DMS53 treated with DMSO at 0.1 percent for 48 hours (cell line): ENCODE results near the gene PEX14.

ENCODE experiments used
- DNase-seq: peaks from one replicate; lab custom pipeline; 2025; ENCODE audit not compliant: unreplicated experiment; lab: John Stamatoyannopoulos, UW

The PEX14 gene

DNA sequence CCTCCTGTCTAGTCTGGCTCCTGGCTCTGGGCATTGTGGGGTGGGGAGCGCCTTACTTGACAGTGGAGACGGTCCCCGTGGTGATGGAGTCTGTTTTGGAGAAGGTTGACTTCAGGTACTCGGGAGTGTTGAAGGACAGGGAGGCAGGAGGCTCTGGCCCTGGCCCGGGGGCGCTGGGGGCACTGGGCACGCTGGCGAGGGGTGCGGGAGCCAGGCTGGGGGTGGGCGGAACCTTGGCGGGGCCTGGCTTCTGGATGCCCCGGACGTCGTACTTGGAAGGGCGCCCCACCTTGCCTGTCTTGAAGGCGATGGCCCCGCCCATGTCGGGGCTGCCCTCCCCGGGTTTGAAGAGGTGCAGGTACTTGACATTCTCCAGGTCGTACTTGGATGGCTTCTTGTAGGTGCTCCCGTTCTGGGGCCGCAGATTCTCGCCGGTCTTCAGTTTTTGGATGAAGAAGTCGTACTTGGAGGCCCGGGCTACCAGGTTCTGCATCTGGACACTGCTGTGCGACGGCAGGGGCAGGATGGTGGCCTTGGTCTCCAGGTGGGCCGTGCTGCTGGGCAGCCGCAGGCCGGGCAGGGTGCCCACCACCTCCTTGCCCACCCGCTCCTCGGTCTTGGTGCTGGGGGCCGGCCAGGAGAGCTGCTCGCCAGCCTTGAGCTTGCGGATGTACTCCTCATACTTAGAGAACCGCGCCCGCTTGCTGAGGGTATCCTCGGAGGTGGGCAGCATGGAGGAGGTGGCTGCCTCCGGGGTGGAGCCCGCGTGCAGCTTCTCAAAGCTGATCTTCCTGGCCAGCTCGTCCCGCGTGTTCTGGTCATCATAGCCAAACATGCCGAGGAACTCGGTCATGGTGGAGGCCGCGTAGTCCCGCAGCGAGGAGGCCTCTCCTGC is 185.1 kb downstream of the PEX14 start:
- no peak for DNase-seq

DNA sequence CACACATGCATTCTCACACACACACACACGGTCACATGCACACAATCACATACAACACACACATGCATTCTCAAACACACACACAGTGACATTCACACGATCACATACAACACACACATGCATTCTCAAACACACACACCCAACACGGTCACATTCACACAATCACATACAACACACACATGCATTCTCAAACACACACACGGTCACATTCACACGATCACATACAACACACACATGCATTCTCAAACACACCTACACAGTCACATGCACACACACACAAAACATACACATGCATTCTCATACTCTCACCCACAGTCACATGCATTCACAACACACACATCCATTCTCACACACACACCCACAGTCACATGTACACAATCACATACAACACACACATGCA is 186.7 kb downstream of the PEX14 start:
- DNase-seq = no peak

DNA sequence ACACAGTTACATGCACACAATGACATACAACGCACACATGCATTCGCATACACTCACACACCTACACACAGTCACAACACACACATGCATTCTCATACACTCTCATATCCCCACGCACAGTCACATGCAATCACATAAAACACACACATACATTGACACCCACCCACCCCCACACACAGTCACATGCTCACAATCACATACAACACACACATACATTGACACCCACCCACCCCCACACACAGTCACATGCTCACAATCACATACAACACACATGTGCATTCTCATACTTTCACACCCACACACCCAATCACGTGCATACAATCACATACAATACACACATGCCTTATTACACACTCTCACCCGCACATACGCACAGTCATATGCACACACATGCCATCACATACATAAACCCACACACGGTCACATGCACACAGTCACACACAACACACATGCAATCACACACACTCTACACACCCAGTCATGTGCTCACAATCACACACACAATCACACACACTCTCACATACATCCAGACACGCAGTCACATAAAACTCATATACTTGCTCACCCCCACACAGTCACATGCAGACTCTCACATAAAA is 187.4 kb downstream of the PEX14 start:
- DNase-seq = no peak

DNA sequence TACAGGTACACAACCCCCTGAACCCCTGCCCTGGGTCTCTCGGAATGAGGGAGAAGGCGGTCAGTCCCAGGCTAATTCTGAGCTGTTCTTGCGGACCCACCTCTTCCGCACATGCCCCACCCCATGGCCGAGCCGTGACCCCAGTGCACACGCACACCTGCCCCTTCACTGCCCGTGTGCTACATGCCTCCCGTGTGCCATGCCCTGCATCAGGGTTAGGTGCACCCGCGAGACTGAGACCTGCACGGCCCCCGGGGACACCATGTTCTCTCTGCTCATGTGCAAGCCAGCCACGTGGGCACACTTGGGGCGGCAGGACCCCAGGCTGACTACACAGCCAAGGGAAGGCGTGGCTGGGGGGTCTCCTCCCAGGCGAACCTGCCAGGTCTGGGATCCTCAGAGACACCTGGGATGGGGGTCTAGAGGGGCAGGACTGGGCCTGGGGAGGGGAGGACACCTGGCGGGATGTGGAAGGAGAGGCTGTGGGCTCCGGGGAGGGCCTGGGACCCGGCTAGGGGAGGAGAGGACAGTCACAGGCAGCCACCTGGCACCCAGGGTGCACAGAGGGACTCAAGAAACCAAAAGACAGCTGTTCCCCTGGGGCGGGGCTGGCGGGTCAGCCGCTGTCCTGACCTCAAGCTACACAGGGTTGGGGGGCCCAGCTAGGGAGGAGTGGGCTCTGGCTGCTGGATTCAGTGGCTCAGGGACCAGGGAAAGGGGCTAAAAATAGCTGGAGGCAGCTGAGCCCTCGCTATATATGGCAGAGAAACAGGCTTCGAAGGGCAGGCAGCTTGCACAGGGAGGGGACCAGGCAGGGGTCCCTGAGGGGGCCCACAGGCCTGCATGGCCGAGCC is 188.3 kb downstream of the PEX14 start:
- DNase-seq = no peak

DNA sequence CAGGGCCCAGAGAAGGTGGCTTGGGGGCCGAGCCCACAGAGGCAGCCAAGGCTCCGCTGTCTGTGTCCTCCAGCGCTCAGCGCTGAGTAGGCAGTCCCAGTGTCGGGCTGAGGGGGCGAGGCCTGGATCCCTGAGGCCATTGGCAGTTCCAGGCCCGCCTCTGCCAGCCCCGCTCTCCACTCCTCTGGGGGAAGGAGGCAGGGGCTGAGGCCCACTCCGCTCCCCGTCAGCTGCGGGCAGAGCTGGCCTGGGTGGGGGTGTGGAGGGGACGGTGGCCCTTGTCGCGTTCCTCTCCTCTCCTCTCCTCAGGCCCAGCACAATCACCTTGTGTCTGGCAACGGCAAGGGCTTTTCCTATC is 188.9 kb downstream of the PEX14 start:
- no peak for DNase-seq

DNA sequence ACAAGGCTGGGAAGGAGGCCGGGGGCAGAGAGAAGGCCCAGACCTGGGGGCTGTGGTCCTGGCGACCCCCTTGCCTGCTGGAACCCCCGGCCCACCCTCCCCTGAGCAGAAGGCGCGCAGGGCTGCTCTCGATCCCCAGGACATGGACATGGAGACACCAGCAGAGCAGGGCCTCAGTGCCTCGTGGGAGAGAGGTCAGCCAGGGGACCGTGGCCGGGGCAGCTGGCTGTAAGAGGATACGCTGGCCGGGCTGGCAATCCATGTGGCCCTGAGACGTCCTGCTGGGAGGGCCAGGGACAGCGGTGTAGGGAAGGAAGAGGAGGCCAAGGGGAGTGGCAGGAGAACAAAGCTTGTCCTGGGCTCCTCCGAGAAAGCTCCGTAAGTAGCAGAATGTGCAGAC is 189.5 kb downstream of the PEX14 start:
- DNase-seq = no peak

DNA sequence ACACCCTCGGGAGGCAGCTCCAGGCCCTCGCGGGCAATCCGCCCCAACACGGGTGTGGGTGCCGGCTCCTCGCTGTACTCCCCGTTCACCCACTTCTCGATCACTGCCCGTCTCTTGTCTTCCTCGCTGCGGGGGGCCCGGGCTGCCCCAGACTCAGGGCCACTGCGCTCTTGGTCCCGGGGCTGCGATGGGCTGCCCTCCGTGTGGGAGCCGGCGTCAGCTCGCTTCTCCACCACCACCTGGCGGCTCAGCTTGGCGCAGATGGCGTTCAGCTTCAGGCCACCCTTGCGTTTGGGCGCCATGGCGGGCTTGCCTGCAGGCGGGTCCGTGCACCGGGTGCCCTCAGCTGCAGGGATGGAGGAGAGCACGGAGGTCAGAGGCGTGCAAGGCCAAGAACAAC is 190.5 kb downstream of the PEX14 start:
- DNase-seq = no peak

DNA sequence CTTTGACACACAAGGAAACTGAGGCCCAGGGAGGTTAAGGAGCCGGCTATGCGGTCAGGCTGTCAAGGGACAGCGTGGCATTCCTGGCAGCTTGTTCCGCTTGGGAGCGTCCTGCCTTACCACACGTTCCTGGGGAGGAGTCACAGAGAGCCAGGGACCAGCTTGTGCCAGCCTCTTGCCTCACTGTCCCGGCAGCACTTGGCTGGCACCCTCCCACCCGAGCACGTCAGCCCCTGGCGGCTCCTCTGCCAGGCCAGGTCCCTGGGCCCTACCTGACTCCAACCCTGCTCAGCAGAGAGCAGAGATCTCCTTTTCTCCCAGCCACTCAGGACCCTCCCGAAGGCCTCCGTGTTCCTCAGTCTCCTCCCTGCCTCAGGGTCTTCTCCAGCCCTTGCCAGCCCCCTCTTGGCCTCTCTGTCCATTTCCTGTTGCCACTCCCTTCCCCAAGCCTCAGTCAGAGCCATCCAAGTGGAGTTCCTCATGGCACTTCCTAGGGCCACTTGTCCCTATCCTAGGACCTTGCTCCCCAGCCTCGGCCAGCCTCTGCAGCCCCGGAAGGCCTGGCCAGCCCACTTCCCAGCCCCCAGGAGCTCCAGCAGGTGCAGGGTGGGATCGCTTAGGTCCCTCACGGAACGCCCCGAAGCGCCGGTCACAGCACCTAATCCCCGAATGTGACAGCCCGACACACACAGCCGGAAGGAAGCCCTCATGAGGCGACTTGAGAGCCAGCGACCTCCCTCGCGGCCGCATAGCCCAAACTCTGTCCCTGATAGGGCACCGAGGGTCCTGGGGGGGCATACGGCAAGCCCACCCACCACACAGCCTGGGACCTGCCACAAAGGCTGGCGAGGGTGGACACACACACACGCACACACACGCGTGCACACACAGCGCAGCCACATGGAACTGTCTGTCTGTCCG is 191.4 kb downstream of the PEX14 start:
- DNase-seq = no peak

DNA sequence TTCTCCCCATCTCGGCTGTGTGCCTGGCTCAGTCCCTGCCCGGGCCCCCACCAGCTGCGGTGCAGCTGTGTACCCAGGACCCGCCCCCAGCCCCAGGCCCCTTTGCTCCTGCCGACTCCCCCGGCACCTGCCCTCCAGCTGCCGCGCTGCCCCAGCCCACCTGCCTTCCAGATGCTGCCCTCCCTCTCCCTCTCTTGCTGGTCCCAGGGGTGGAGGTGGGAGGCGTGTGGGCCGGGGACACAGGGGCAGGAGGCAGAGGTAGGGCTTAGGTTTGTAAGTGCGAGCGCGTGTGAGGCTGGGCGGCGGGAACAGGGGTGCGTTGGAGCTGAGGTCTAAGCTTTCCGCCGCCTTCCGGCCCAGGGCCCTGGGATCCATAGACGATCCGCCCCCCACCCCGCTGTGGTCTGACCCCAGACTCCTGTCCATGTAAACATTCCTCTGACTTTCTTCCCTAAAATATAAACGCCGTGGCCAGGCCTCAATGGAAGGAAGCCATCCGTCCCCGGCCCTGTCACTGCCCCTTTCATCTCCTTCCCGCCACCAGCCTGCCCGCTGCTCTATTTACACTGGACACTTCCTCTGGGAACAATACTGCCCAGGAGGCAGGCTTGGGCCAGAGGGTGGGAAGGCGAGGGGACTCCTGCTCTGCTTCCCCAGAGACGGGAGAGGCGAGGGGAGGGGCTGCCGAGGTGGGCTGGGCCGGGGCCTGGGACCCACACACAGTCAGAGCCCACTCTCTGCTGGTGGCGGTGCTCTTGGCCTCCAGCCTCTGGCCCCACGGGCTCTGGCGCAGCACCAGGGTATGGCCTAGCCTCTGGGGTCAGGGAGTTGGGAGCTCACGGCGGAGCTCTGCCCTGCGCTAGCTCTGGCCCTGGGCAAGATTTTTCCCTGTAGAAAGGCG is 193.4 kb downstream of the PEX14 start:
- DNase-seq = no peak

DNA sequence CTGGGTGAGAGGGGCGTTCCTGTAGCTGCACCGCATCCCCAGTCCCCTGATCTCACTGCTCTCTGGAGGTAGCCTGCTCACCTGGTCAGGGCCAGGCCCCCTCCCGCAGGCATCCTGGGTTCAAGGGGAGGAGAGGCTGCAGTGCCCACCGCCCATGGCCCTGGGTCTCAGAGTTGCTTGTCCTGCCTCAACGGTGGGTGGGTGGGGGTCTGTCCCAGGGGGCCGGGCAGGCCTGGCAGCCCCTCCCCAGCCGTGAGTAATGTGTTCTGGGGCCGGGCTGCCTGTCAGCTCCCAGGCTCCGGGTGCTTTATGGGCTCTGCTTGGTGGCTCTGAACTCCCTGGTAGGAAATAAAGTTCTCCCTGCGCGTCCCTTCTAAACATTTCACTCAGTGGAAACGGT is 194.8 kb downstream of the PEX14 start:
- no peak for DNase-seq

DNA sequence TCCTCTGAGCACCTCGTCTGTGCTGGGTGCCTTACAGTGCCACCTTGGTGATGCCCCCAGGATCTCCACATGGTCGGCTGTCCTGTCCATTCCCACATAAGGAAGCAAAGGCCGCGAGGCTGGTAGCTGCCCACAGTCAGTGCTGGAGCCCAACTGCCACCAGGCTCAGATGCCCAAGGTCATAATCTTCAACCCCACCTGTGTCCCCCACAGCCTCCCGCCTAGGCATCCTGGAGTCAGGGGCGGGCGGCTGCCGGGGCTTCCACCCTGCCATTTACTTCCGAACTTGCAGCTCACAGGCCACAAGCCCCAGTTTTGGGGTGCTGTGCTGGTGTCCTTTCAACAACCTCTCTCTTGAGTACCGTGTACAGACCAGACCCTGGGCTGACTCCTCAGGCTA is 195.4 kb downstream of the PEX14 start:
- DNase-seq = no peak

DNA sequence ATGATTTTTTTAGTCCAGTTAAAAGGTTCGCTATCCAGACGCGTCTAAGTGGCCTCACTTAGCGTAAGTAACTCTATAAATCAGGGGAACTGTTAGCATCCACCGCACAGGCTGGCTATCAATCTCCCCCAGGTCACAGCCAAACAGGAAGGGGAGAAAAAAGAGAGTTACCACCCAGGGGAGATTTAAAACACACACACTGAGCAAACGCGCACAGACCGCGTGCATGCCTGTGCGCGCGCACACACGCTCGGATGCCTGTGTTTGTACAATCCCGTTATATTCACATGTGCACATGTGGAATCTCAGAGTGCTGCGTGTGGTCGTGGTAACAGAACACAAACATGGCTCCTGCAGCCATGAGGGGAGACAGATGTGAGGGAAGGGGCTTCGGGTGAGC is 196.3 kb downstream of the PEX14 start:
- DNase-seq = no peak

DNA sequence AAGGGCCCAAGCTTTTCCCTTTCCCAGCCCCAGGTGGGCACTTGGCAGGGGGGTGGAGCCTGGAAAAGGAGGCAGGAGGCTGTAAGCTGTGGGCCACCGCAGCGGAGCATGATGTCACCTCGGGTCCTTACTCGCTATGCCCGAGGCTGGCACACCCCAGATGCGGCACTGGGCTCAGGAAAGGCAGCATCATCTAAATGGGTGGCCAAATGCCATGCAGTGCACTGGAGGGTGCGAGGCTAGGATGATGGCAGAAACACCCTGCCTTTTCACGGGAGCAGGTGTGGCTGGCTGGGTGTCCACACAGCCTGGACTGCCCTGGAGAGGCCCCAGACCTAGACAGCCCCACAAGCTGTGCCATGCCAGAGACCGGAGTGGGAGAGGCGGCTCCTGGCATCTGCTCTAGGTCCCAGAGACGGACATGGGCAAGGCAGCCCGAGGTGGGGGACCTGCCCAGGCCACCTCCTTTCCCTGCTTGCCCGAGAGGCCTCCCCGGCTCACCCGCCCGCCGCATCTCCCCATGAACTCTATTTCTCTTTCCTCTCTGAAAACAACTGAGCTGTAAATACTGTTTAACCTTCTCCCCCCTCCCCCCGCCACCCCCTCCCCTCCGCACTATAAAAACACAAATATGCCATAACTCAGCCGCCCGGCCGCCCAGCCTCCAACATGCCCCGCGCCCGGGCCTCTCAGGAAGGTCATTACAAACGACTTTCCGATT is 197.0 kb downstream of the PEX14 start:
- no peak for DNase-seq

DNA sequence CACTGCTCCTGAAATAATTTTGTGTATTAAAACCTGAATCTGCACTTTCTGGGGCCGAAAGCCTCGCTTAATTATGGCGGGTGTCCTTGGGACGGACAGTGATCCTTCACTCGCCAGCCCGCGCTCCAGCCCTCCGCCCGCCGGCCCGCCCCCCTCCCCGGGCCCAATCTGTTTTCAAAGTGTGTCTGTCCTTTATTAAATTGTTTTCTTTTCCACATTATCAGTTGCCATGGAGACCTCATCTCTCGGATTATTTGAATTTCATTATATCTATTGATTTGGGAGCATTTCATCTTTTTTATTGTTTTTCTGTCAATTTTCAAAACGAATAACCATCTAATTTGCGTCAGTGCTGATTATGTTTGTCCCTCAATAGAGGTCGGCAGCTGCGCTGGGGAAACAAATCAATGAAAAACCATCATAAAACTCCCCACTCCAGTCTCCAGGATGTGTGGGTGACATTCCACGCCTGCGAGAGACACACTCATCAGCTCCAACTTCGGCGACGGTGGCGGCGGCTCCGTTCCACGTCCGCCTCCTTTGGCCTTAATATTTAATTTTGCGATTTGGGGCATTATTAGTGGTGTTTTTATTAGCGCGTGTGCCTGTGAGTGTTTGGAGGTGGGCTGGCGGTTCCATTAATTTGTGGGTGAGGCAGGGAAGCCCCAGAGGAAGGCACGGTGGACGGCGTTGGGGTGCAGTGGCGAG is 197.7 kb downstream of the PEX14 start:
- DNase-seq = no peak

DNA sequence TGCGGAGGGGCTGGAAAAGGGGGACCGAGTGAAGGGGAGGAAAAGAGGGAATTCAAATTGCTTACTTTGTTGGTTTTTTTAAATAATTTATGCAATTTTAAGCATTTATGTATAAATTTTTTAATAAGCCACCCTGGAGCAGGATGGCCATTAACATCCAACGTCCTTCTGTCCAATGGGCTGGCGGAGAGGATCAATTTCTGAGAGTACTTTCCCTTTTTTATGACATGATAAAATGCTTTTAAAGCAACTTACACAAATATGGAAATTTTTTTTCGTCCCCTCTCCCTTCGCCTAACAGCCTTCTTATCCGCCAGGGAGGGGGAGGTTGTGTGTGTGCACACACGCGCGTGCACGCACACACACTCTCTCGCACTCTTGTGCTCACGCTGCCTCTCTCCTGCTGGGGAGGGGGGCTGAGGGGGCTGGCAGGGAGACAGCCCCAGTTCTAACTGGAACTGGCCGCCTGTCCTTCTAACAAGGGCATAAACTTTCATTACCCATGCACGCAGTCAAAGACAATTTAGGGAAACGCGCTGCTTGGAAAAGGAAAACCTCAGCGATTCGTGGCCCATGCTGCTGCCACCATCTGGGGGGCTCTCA is 198.5 kb downstream of the PEX14 start:
- DNase-seq = no peak

DNA sequence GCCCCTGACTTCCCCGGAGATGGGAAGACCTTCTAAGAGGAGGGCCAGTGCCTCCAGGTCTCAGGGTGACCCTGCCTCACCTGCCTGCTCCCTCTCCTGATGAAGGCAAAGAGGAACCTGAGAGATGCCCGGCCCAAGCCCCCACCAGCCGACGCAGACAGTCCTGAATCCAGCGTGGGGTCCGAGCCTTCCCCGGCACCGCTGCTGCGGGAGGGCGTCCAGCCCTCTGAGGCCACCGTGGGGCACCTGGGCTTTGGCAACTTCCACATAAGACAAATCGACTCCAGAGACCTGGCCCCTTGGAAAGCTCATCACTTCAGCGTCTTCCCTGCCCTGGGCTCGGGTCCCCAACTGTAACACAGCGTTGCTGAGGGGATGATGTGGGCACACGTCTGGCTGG is 199.5 kb downstream of the PEX14 start:
- DNase-seq = no peak

DNA sequence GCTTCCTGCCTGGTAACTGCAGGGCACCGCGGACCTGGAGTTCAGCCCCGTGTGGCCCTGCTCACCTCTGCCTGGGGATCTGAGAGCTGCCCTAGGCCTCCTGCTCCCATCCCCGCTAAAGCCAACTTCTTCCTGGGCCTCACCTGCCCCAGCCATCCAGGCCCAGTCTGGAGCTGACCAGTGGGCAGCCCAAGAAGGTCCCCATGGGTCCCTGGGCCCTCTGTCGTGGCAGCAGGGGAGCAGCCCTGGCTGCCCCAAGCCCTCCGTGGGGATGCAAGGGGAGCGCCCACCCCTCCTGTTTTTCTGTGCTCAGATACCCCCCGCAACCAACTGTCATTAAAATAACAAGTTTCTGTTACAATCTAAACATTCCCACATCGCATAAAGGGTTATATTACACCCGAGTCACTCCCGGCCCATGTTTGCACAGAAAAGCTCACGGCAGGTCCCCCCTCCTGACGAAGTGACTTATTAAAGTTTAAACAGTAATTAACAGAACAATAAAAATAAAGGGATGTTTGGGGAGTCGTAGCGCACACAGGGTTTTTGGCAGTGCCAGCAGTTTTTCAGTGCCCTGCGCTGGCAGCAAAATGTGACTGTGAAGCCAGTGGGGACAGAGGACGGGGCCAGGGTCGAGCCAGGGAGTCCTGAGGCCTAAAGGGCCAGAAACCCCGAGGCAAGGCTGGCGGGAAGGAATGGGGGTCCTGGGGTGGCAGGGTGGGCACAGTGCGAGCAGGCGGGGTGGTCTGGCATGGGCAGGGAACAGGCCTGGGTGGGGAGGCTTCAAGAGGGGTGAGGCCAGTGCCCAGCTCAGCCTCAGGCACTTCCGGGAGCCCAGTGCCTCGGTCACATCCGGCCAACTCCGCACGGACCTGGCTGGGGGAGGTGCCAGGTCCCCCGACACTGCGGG is 200.2 kb downstream of the PEX14 start:
- DNase-seq = no peak
